Uterus (tissue), 4 donors: ENCODE measurements around the gene ZSCAN5B. TPM values are rescaled to one million over a fixed set of nuclear protein-coding genes. Genes with fewer than 3 reads are reported as not detected.

Experiments used
- DNase-seq, 2 donors: peaks; one replicate each; pipeline ENCODE4 v3.0.0-alpha.2; 2019 to 2020
- H3K27ac ChIP-seq, 2 donors: fragments of 200-600 bp; sonication (generic); 1 replicate in 1 of 2; 2 replicates in 1 of 2; pipeline ENCODE4 v1.5.1; 2016 to 2018
- H3K27me3 ChIP-seq, 2 donors: fragments of 200-600 bp; sonication (generic); one replicate each; pipeline ENCODE4 v1.5.1; 2018 to 2019; ENCODE audit warnings: control low read depth in 1 of 2
- H3K36me3 ChIP-seq, 2 donors: fragments of 200-600 bp; sonication (generic); one replicate each; pipeline ENCODE4 v1.5.1; 2019; ENCODE audit warnings: control low read depth in 1 of 2
- H3K4me1 ChIP-seq, 2 donors: fragments of 200-600 bp; sonication (generic); one replicate each; pipeline ENCODE4 v1.5.1; 2018 to 2019; ENCODE audit warnings: control low read depth in 1 of 2
- H3K4me3 ChIP-seq, 2 donors: fragments of 200-600 bp; sonication (generic); 1 replicate in 1 of 2; 2 replicates in 1 of 2; pipeline ENCODE4 v1.5.1; 2018 to 2019; ENCODE audit warnings: mild to moderate bottlenecking in 1 of 2
- H3K9me3 ChIP-seq, 2 donors: fragments of 200-600 bp; sonication (generic); one replicate each; pipeline ENCODE4 v1.5.1; 2019; ENCODE audit warnings: control low read depth in 1 of 2
- CTCF ChIP-seq, 4 experiments: fragments of 200-600 bp in 2 of 4; fragments of 450-650 bp in 2 of 4; sonication (generic) in 2 of 4; IDR thresholded peaks; one replicate each; pipeline ENCODE4 v1.5.1; 2016 to 2019; ENCODE audit warnings: antibody characterized with exemption in 4 of 4, mild to moderate bottlenecking in 2 of 4, moderate library complexity in 1 of 4
- POLR2A ChIP-seq, 2 donors: fragments of 450-650 bp; IDR thresholded peaks; one replicate each; pipeline ENCODE4 v1.6.1; 2016; ENCODE audit warnings: antibody characterized with exemption in 2 of 2, mild to moderate bottlenecking in 1 of 2, moderate library complexity in 1 of 2
- intact Hi-C: fragments of 100-400 bp; cut with DNase I; formaldehyde crosslinking; loops from one replicate; pipeline ENCODE4 v1.15.1; 2023; ENCODE audit warnings: low total_unique reads
- total RNA-seq, 4 donors: library from RNA; depleted of rRNA in 3 of 4; stranded (reverse); fragments of >200 nt in 3 of 4; gene quantifications; one replicate each; pipeline versions ENCODE4 v1.1.0 to v1.2.4, GENCODE V29; 2014 to 2023
- donor health status: DM: yes; HTN: yes; CAD: no.

The ZSCAN5B gene
- total RNA-seq, 4 donors from 2014 or later, result not detected

GRCh38 chr19:56174086-56174485 is 23.5 kb downstream of the ZSCAN5B start:
- TF ChIP-seq CTCF (IDR thresholded peaks at IDR 0.05) (no peak), POLR2A (IDR thresholded peaks at IDR 0.05) (no peak)
- H3K4me1 ChIP-seq, result no peaks in the 10 kb centered on the region
- no peaks in the 10 kb centered on the region for H3K9me3 ChIP-seq
- no peaks in the 10 kb centered on the region for H3K36me3 ChIP-seq
- intact Hi-C loops, result loop anchor here (5.0 kb wide), 1 partner anchor 97 kb away; no protein-coding TSS in a partner anchor
- no peak overlapping the region for H3K4me3 ChIP-seq
- H3K27me3 ChIP-seq, result no peaks in the 10 kb centered on the region
- no peak overlapping the region for H3K27ac ChIP-seq
- no peak for DNase-seq

- no peak for TF ChIP-seq POLR2A (IDR thresholded peaks at IDR 0.05)
- TF ChIP-seq CTCF (IDR thresholded peaks at IDR 0.05), result no peak
- Histone ChIP-seq H3K4me1 (no peaks in the 10 kb centered on the region), H3K27ac (no peak overlapping the region), H3K27me3 (no peaks in the 10 kb centered on the region), H3K36me3 (no peaks in the 10 kb centered on the region), H3K9me3 (no peaks in the 10 kb centered on the region), H3K4me3 (no peak overlapping the region)
- intact Hi-C loops, result loop anchor here (5.0 kb wide), 1 partner anchor 93 kb away; no protein-coding TSS in a partner anchor
- DNase-seq, result no peak
These were observed 27.3 kb downstream of the ZSCAN5B start for GRCh38 chr19:56170261-56170660.

- Histone ChIP-seq H3K36me3 (no peaks in the 10 kb centered on the region), H3K27me3 (no peaks in the 10 kb centered on the region), H3K4me1 (no peaks in the 10 kb centered on the region), H3K27ac (no peak overlapping the region), H3K4me3 (no peak overlapping the region), H3K9me3 (no peaks in the 10 kb centered on the region)
- intact Hi-C loops, result no loop called here
- DNase-seq, result no peak
- TF ChIP-seq CTCF (IDR thresholded peaks at IDR 0.05) (no peak), POLR2A (IDR thresholded peaks at IDR 0.05) (no peak)
These were observed 30.5 kb downstream of the ZSCAN5B start for GRCh38 chr19:56167064-56167578.

GRCh38 chr19:56163097-56163496 is 34.5 kb downstream of the ZSCAN5B start:
- H3K9me3 ChIP-seq, result no peaks in the 10 kb centered on the region
- H3K4me3 ChIP-seq, result no peak overlapping the region
- no peak for DNase-seq
- TF ChIP-seq CTCF (IDR thresholded peaks at IDR 0.05) (no peak), POLR2A (IDR thresholded peaks at IDR 0.05) (no peak)
- no peaks in the 10 kb centered on the region for H3K36me3 ChIP-seq
- no peaks in the 10 kb centered on the region for H3K27me3 ChIP-seq
- H3K27ac ChIP-seq, result no peak overlapping the region
- no peaks in the 10 kb centered on the region for H3K4me1 ChIP-seq
- intact Hi-C loops, result no loop called here

GRCh38 chr19:56162258-56162657 is 35.3 kb downstream of the ZSCAN5B start:
- no peaks in the 10 kb centered on the region for H3K27me3 ChIP-seq
- H3K36me3 ChIP-seq, result no peaks in the 10 kb centered on the region
- no peak overlapping the region for H3K4me3 ChIP-seq
- DNase-seq, result no peak
- no peaks in the 10 kb centered on the region for H3K4me1 ChIP-seq
- no peaks in the 10 kb centered on the region for H3K9me3 ChIP-seq
- TF ChIP-seq CTCF (IDR thresholded peaks at IDR 0.05) (no peak), POLR2A (IDR thresholded peaks at IDR 0.05) (no peak)
- H3K27ac ChIP-seq, result no peak overlapping the region
- intact Hi-C loops, result no loop called here
